GF-D8 (cell line): ENCODE results near the gene FAM120B.

ENCODE experiments used
- DNase-seq: peaks from one replicate; lab custom pipeline; 2025; lab: John Stamatoyannopoulos, UW

FAM120B gene

GRCh38 chr6:170286934-170287265 lies 19.7 kb upstream of the FAM120B start:
- DNase-seq = no peak

- no peak for DNase-seq
These were observed 19.1 kb upstream of the FAM120B start for GRCh38 chr6:170287371-170287876.

GRCh38 chr6:170288091-170288631 lies 18.4 kb upstream of the FAM120B start:
- DNase-seq = no peak

- DNase-seq = no peak
These were observed 17.7 kb upstream of the FAM120B start for GRCh38 chr6:170288852-170289179.

GRCh38 chr6:170289180-170289931 lies 17.2 kb upstream of the FAM120B start:
- DNase-seq = no peak

- no peak for DNase-seq
These were observed 16.6 kb upstream of the FAM120B start for GRCh38 chr6:170289951-170290295.

- no peak for DNase-seq
These were observed 16.0 kb upstream of the FAM120B start, which contains the start of gene DLL1 for GRCh38 chr6:170290296-170291128. TSS of gene DLL1 (minus strand) at chr6:170291078. CDS start at chr6:170290139, 939 bp downstream.

GRCh38 chr6:170291271-170292110 lies 15.1 kb upstream of the FAM120B start:
- DNase-seq = no peak

- DNase-seq = no peak
These were observed 14.5 kb upstream of the FAM120B start for GRCh38 chr6:170292111-170292406.

- no peak for DNase-seq
These were observed 14.0 kb upstream of the FAM120B start for GRCh38 chr6:170292407-170293158.

- no peak for DNase-seq
These were observed 13.0 kb upstream of the FAM120B start for GRCh38 chr6:170293341-170294231.

- DNase-seq = no peak
These were observed 12.2 kb upstream of the FAM120B start for GRCh38 chr6:170294298-170294730.

GRCh38 chr6:170294813-170295509 lies 11.6 kb upstream of the FAM120B start:
- no peak for DNase-seq

GRCh38 chr6:170295510-170296422 lies 10.8 kb upstream of the FAM120B start:
- no peak for DNase-seq

- no peak for DNase-seq
These were observed 10.2 kb upstream of the FAM120B start for GRCh38 chr6:170296423-170296745.

- DNase-seq = no peak
These were observed 9.6 kb upstream of the FAM120B start for GRCh38 chr6:170296746-170297575.

- no peak for DNase-seq
These were observed 8.8 kb upstream of the FAM120B start for GRCh38 chr6:170297576-170298330.
